GM19099 (cell line): ENCODE measurements around the gene RPS25.

ENCODE experiments used
- POLR2A ChIP-seq: IDR thresholded peaks from 3 replicates; pipeline ENCODE4 v1.6.1; 2011; ENCODE audit warnings: low read depth; ENCODE audit not compliant: insufficient read length; ENCODE audit errors: extremely low read depth

The RPS25 gene

DNA sequence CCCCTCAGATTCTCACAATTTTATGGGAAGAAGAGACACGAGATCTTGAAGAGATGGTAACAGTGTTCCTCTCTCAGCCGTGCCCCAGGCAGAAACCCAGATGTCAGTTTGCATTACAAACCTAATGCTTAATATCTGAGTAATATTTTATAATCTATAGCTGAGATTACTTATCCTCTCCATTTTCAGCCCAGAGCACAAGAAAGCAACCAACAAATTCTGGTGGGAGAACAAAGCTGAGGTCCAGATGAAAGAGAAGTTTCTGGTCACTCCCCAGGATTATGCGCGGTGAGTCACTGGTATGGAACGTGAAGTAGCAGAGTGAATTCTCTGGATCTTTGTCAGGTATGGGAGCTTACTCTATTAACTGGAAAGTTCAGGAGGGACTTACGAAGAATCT is 19.3 kb downstream of the RPS25 start:
- no peak for TF ChIP-seq POLR2A

DNA sequence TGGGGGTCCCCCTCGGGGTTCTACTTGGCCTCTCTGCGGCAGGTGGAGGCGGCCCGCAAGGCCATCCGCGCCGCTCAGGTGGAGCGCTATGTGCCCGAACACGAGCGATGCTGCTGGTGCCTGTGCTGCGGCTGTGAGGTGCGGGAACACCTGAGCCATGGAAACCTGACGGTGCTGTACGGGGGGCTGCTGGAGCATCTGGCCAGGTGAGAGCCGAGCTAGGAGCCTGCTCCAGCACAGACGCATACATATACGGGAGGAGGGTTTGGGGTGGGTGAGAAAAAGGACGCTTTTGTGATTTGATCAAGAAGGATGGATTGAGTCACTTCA is 19.8 kb downstream of the RPS25 start:
- no peak for TF ChIP-seq POLR2A

DNA sequence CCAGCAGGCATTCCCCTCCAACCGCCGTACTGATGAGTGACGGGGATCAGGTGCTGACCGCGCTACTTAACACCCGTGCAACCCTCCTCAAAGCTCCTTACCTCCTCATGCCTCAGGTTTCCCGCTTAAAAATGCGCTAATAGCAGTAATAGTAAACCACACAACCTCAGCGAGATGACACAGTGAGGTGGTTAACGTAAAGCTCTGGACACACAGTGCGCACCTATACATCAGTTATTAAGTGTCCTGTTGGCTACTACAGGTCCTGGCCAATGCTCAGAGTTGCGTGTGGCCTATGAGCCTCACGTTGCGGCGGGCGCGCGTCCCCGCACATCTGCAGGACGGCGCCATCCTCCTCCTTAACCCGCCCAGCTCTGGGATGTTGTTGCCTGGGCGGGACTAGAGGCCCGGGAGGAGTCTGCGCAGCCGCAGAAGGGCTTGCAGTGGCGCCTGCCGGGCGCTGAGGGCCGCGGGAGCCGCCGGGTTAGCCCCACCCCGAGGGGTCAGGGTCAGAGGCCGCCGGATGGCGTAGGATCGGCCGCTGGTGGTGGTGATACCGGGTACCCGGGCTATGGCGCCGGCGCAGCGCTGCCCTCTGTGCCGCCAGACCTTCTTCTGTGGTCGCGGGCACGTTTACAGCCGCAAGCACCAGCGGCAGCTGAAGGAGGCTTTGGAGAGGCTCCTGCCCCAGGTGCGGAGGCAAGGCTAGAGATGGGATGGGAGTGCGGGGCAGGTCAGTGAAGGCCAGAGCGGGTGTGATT is 20.3 kb downstream of the RPS25 start, which contains the start of gene CENATAC:
Gene CENATAC (plus strand): TSS at position 512 of the 761 bp plus-strand sequence. CDS start 60 bp downstream, at position 572.
- TF ChIP-seq POLR2A = peak; percentile 95

DNA sequence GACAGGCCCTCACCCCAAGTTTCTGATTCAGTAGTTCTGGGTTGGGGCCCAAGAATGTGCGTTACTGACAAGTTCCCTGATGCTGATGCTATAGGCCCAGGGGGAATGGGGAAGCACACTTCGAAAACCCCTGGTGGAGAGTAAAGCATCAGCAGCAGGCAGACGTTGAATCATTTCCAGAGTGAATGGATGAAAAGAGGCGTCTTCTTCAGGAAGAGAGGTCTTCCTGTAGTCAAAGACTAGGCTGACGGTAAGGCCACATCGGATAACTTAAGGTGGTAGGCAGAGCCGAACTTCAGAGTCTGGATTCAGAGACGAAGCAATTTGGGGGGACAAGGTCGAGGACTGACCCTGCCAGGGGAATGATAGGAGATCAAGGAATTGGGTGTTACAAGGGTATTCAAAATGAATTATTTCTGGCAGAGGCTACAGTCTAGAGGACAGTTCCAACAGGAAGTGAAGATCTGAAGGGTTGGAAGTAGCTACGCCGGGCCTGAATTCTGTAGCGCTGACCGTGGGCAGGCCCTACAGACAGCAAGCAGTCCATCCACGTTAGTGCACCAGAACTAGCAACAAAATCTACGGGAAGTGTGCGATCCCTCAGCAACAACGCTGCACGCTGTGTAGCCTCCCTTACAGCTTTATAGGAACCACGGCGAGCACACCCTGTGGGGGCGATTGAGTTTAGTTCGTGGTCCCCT is 21.1 kb downstream of the RPS25 start:
- TF ChIP-seq POLR2A = no peak

DNA sequence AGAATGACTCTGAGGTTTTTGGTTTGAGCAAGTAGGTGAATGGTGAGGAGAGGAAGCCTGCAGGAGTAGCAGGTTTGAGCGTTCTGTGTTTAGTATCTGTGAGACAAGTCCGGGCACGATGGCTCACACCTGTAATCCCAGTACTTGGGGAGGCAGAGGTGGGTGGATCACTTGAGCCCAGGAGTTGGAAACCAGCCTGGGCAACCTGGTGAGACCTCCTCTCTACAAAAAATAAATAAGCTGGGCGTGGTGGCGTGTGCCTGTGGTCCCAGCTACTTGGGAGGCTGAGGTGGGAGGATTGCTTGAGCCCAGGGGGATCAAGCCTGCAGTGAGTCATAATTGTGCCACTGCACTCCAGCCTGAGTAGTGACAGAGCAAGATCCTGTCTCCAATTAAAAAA is 29.9 kb downstream of the RPS25 start:
- TF ChIP-seq POLR2A = no peak

DNA sequence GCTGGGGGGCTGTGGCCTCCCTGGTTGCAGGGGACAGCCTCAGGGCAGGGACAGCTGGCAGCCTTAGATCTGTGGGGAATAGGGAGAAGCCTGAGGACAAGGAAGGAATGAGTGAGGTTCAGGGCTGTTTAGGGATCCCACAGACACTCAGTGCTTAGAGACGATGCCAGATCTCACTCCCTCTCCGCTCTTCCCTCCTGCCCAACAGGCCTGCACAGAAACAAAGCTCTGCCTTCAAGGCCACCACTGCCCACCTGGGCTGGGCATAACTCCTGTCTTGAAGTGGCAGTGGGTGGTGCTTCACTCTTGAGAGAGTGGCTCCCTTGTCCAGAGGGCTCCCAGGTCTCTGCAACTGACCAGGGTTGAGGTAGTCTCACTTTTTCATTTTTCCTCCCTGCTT is 33.3 kb downstream of the RPS25 start:
- no peak for TF ChIP-seq POLR2A

DNA sequence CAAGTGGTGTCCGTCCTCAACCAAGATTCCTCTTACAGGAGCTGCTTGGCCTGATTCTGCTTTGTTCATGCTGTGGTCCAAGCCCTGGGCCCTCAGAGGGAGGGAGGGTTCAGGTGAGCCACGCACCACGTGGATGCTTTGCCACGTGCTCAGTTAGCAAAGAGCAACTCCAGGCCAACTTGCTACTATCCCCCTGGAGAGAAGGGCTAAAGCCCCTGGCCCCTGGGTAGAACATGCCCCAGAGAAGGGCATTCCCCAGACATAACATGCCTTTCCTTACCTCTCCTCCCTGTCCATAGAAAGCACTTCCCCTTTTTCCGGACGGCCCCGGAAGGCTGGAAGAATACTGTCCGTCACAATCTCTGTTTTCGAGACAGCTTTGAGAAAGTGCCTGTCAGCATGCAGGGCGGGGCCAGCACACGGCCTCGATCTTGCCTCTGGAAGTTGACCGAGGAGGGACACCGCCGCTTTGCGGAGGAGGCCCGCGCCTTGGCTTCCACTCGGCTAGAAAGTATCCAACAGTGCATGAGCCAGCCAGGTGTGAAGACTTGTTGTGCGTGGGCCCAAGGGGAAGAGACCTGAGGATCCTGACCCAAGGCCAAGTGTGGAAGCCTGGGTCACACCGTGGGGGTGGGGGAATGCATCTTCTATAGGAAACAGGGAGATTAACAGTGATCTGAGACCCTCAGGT is 37.8 kb downstream of the RPS25 start:
- TF ChIP-seq POLR2A = no peak

DNA sequence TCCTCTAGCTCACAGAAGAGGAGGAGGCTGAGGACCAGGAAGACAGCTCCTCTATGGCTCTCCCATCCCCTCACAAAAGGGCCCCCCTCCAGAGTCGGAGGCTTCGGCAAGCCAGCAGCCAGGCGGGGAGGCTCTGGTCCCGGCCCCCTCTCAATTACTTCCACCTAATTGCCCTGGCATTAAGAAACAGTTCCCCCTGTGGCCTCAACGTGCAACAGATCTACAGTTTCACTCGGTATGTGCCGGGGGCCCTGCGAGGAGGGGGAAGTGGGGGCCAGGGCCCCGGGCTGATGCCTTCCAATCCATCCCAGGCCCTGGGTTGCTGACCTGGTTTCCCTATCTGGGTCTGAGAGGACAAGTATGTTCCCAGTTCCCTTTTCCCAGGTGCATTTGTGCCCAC is 38.7 kb downstream of the RPS25 start:
- no peak for TF ChIP-seq POLR2A

DNA sequence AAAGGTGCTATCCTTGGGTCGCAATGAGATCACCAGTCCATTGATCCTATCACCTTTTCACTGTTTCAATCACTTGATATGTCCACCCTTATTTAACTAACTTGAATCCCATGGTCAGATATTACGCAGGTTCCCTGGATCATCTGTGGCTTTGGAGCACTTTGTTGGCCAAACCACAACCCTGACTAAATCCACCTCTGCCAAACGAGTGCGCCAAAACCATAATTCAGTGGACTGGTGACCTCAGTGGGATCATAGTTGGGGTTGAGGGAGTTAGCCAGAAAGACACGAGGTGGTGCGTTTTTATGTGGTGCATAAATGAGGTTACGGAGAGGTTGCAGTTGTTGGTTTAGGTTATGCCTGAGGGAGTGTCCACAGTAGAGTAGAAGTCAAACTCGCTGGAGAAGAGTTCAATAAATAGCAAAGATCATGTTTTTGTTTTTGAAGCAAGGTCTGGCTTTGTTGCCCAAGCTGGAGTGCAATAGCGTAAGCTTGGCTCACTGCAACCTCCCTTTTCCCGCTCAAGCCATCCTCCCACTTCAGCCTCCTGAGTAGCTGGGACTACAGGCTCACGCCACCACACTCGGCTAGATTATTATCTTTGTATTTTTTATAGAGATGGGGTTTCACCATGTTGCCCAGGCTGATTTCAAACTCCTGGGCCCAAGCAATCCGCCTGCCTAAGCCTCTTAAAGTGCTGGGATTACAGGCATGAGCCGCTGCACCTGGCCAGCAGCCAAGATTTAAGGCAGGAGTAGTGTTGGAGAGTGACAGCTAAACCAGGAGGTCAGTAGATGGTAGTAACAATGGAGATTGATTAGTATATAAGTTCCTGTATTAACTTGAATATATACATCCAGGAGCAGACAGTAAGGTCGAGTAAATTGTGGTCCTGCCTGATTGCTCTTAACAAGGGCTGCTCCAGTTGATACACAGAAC is 42.1 kb downstream of the RPS25 start:
- no peak for TF ChIP-seq POLR2A

DNA sequence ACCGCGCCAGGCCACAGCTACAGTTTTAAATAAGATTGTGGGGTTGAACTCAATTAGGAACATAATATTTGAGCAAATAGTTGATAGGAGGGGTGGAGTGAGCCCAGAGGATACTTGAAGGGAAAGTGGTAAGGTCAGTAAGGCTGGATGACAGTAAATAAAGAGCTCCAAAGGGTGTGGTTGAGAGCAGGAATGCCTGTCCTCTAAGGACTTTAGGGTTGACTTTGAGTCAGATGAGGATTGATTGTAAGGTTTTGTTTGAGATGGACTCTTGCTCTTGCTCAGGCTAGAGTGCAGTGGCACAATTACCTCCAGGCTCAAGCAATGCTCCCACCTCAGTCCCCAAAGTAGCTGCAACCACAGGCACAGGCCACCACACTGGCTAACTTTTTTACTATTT is 44.2 kb downstream of the RPS25 start:
- TF ChIP-seq POLR2A = no peak

DNA sequence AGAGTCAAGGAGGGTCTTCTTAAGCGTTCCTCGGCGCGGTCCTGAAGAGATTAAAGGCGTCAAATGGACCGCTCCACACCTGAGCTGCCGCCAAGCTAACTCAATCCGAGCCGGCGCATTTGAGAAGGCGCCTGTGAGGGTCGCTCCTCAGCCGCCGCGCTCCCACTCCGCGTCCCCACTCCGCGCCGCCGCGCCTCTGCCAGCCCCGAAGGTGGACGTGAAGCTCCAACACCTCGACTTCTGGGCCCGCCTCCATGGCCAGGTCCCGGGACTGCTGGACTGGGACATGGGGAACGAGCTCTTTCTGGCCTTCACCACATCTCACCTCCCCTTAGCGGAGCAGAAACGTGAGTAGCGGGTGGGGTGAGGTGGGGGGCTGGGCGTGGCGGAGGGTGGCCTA is 46.5 kb downstream of the RPS25 start, which contains the start of gene FOXR1:
Gene FOXR1 (plus strand): TSS at position 116 of the 400 bp plus-strand sequence. CDS start 171 bp downstream, at position 287.
- TF ChIP-seq POLR2A = no peak
